Lower lobe of right lung (tissue), 2 donors: ENCODE measurements around the gene SEPTIN11. TPM values are rescaled to one million over a fixed set of nuclear protein-coding genes. Genes with fewer than 3 reads are reported as not detected.

Source experiments
- ATAC-seq, 2 donors: fragments of 200-7000 bp; cut with Tn5 transposase; one replicate each; pipeline ENCODE4 v1.9.1; 2020 to 2022; ENCODE audit warnings: mild to moderate bottlenecking in 2 of 2, moderate library complexity in 2 of 2
- DNase-seq: peaks from one replicate; pipeline ENCODE4 v3.0.0-alpha.2; 2020
- H3K27ac ChIP-seq: fragments of 200-600 bp; one replicate; pipeline ENCODE4 v1.8.0; 2022
- H3K27me3 ChIP-seq: fragments of 200-600 bp; one replicate; pipeline ENCODE4 v1.8.0; 2022; ENCODE audit warnings: low read depth
- H3K36me3 ChIP-seq: fragments of 200-600 bp; one replicate; pipeline ENCODE4 v1.8.0; 2022; ENCODE audit warnings: mild to moderate bottlenecking
- H3K4me1 ChIP-seq: fragments of 200-600 bp; one replicate; pipeline ENCODE4 v1.8.0; 2022
- H3K4me3 ChIP-seq: fragments of 200-600 bp; one replicate; pipeline ENCODE4 v1.8.0; 2022; ENCODE audit warnings: mild to moderate bottlenecking
- H3K9me3 ChIP-seq: fragments of 200-600 bp; one replicate; pipeline ENCODE4 v1.8.0; 2022
- intact Hi-C: fragments of 100-400 bp; cut with DNase I; formaldehyde crosslinking; loops from one replicate; pipeline ENCODE4 v1.11.0; 2022
- total RNA-seq: library from RNA; stranded (reverse); fragmentation: NEBNext Ultra II Directional; extraction: Animal tissue kit (Norgen Biotek cat#: 25700); gene quantifications from one replicate; pipeline ENCODE4 v1.2.1, GENCODE V29; 2021
- TF ChIP-seq, protein P1 (sequence below): fragments of 200-600 bp; IDR thresholded peaks from one replicate; pipeline ENCODE4 v1.8.0; 2022; ENCODE audit warnings: antibody characterized with exemption, mild to moderate bottlenecking
- donor health status: DM: no; HTN: yes; CAD: no; lungs with severe emphysema.

SEPTIN11 gene
- total RNA-seq, 1 donor from 2014 or later: 127 TPM

DNA sequence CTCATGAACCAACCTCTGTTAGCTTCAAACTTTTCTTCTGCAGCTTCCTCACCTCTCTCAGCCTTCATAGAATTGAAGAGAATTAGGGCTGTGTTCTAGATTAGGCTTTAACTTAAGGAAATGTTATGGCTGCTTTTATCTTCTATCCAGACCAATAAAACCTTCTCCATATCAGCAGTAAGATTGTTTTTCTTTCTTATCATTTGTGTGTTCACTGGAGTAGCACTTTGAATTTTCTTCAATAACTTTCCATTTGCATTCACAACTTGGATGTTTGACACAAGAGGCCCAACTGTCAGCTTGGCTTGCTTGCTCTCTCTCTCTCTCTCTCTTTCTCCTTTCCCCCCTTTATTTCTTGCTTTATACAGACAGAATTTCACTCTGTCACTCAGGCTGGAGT lies 28.8 kb upstream of the SEPTIN11 start:
- H3K9me3 ChIP-seq: no peaks in the 10 kb centered on the region
- no peak overlapping the region for H3K4me3 ChIP-seq
- no peaks in the 10 kb centered on the region for H3K27me3 ChIP-seq
- TF ChIP-seq, protein P1, sequence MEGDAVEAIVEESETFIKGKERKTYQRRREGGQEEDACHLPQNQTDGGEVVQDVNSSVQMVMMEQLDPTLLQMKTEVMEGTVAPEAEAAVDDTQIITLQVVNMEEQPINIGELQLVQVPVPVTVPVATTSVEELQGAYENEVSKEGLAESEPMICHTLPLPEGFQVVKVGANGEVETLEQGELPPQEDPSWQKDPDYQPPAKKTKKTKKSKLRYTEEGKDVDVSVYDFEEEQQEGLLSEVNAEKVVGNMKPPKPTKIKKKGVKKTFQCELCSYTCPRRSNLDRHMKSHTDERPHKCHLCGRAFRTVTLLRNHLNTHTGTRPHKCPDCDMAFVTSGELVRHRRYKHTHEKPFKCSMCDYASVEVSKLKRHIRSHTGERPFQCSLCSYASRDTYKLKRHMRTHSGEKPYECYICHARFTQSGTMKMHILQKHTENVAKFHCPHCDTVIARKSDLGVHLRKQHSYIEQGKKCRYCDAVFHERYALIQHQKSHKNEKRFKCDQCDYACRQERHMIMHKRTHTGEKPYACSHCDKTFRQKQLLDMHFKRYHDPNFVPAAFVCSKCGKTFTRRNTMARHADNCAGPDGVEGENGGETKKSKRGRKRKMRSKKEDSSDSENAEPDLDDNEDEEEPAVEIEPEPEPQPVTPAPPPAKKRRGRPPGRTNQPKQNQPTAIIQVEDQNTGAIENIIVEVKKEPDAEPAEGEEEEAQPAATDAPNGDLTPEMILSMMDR: no peak
- H3K36me3 ChIP-seq: no peaks in the 10 kb centered on the region
- no peaks in the 10 kb centered on the region for H3K4me1 ChIP-seq
- no peak overlapping the region for H3K27ac ChIP-seq
- DNase-seq (no peak), ATAC-seq (no peak)
- intact Hi-C loops: no loop called here

DNA sequence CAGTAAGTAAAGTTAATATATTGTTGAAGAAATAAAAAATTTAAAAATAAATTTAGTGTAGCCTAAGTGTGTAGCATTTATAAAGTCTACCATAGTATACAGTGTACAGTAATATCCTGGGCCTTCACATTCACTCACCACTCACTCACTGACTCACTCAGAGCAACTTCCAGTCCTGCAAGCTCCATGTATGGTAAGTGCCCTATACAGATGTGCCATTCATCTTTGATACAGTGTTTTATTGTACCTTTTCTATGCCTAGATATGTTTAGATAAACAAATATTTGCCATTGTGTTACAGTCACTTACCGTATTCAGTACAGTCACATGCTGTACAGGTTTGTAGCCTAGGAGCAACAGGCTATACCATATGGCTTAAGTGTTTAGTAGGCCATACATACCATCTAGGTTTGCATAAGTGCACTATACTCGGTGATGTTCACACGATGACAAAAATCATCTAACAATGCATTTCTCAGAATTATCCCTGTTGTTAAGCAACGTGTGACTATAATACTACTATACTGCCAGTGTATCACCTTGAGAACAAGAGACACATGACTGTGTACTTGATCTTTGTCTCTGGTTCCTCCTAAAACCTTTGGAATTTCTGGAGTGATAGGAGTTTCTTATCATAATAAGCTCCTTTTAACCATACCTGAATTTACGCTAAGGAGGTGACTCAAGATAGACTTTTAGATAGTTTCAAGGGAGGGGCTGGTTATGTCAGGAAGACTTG lies 25.8 kb upstream of the SEPTIN11 start:
- no peak for DNase-seq
- ATAC-seq: no peak

DNA sequence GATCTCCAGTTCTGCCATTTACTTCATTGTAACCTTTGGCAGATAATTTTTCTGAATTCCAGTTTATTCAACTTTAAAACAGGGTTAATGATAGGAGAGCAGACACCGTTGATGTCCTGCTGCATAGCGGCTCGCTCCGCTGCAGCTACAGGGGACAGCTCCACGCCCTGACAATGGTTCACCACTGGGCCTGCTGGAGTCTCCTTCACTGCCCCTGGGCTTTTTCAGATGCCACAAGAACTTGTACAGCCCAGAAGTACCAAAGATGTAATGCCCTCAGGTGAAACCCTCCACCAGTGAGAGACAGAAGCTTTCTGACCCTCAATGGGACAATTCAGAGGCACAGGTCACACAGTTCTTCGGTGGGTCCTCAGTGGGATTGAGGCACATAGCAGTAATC lies 22.7 kb upstream of the SEPTIN11 start:
- TF ChIP-seq, protein P1: no peak
- Histone ChIP-seq H3K36me3 (no peaks in the 10 kb centered on the region), H3K4me3 (no peak overlapping the region), H3K4me1 (no peaks in the 10 kb centered on the region), H3K27me3 (no peaks in the 10 kb centered on the region), H3K9me3 (no peaks in the 10 kb centered on the region), H3K27ac (no peak overlapping the region)
- ATAC-seq (no peak), DNase-seq (no peak)
- intact Hi-C loops: no loop called here

More for the DNA sequence above, 25.8 kb upstream of the SEPTIN11 start:
- no peaks in the 10 kb centered on the region for H3K36me3 ChIP-seq
- no peaks in the 10 kb centered on the region for H3K9me3 ChIP-seq
- no peak overlapping the region for H3K27ac ChIP-seq
- H3K4me1 ChIP-seq: no peaks in the 10 kb centered on the region
- TF ChIP-seq, protein P1: no peak
- no peak overlapping the region for H3K4me3 ChIP-seq
- no peaks in the 10 kb centered on the region for H3K27me3 ChIP-seq
- intact Hi-C loops: no loop called here

DNA sequence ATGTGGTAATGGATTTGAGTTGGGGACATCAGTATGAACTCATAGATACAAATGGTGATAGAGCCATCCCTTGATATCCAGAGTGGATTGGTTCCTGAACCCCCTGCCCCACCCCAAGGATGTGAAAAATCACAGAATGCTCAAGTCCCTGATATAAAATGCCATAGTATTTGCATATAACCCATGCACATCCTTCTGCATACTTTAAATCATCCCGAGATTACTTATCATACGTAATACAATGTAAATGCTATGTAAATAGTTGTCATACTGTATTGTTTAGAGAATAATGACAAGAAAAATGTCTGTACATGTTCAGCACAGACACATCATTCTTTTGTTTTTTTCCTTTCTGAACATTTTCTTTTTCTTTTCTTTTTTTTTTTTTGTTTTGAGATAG lies 18.9 kb upstream of the SEPTIN11 start:
- Histone ChIP-seq H3K9me3 (no peaks in the 10 kb centered on the region), H3K4me3 (no peak overlapping the region), H3K4me1 (no peaks in the 10 kb centered on the region), H3K27me3 (no peaks in the 10 kb centered on the region), H3K27ac (no peak overlapping the region), H3K36me3 (no peaks in the 10 kb centered on the region)
- intact Hi-C loops: no loop called here
- DNase-seq (no peak), ATAC-seq (no peak)
- TF ChIP-seq, protein P1: no peak

DNA sequence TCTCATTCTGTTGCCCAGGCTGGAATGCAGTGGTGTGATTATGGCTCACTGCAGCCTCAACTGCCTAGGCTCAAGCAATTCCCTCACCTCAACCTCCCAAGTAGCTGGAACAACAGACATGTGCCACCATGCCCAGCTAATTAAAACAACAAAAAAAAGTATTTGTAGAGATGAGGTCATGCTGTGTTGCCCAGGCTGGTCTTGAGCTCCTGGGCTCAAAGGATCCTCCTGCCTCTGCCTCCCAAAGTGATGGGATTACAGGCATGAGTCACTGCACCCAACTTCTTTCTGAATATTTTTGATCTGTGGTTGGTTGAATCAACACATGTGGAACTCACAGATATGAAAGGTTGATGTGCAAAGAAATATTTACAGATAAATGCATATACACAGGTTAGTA lies 18.5 kb upstream of the SEPTIN11 start:
- intact Hi-C loops: no loop called here
- H3K27ac ChIP-seq: no peak overlapping the region
- H3K4me1 ChIP-seq: no peaks in the 10 kb centered on the region
- no peaks in the 10 kb centered on the region for H3K9me3 ChIP-seq
- no peak overlapping the region for H3K4me3 ChIP-seq
- H3K36me3 ChIP-seq: no peaks in the 10 kb centered on the region
- DNase-seq (no peak), ATAC-seq (no peak)
- TF ChIP-seq, protein P1: no peak
- no peaks in the 10 kb centered on the region for H3K27me3 ChIP-seq
